Measurements from ENCODE around the gene LRRC45.

DNA sequence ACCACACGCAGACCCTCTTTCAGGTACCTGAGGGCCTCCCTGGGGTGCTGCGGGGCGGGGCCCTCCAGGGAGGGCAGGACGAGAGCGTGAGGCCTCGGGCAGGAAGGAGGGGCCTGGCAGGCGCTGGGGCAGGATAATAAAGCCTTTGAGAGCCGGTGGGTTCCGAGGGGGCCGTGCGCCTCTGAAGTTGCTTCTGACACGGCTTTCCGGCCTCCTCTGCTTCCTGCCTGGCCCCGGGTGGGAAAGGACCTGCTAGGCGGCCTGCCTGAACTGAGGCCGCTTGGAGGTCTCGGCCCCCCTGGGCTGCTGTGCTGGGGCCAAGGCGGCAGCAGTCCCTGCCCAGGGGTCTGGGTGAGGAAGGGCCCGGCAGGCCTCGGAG, 10.9 kb upstream of the LRRC45 start:
- TF ChIP-seq, protein P1, sequence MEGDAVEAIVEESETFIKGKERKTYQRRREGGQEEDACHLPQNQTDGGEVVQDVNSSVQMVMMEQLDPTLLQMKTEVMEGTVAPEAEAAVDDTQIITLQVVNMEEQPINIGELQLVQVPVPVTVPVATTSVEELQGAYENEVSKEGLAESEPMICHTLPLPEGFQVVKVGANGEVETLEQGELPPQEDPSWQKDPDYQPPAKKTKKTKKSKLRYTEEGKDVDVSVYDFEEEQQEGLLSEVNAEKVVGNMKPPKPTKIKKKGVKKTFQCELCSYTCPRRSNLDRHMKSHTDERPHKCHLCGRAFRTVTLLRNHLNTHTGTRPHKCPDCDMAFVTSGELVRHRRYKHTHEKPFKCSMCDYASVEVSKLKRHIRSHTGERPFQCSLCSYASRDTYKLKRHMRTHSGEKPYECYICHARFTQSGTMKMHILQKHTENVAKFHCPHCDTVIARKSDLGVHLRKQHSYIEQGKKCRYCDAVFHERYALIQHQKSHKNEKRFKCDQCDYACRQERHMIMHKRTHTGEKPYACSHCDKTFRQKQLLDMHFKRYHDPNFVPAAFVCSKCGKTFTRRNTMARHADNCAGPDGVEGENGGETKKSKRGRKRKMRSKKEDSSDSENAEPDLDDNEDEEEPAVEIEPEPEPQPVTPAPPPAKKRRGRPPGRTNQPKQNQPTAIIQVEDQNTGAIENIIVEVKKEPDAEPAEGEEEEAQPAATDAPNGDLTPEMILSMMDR (IDR thresholded peaks at IDR 0.05) = no peak
- TF ChIP-seq POLR2A (IDR thresholded peaks at IDR 0.05) = no peak
